Pulmonary artery endothelial cell (primary cell): Measurements from ENCODE around the gene SPRY1. TPM values are rescaled to one million over a fixed set of nuclear protein-coding genes. Genes with fewer than 3 reads are reported as not detected.
A peak's percentile ranks its signal among the peaks of the same experiment; 100 is the strongest.

Experiments used
- DNase-seq: peaks from one replicate; pipeline ENCODE4 v3.0.0-alpha.2; 2011; ENCODE audit warnings: low read depth, low spot score
- total RNA-seq: library from RNA; depleted of rRNA; stranded (reverse); fragments of >200 nt; gene quantifications from 2 replicates; pipeline ENCODE4 v1.2.3, GENCODE V29; 2014

The SPRY1 gene
- total RNA-seq, 1 donor from 2014 or later: 20.5 TPM

DNA sequence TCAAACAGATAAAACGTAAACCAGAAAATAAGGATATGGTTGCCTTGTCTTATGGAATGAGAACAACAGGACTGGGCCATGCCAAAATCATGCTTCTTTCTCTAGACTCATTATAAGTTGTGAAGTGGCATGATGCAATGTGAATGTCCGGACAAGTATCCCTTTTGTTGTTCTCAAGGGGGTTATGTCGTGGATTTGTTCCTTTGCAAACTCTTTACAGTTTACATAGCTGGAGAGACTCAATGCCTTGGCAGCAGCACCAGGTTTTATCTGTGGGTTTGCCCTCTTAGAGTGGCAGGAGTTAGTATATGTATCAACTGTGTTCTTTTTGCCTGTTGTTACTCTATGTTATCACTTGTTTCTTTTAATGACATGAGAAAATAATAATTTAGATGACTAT, 41.4 kb downstream of the SPRY1 start:
- no peak for DNase-seq

DNA sequence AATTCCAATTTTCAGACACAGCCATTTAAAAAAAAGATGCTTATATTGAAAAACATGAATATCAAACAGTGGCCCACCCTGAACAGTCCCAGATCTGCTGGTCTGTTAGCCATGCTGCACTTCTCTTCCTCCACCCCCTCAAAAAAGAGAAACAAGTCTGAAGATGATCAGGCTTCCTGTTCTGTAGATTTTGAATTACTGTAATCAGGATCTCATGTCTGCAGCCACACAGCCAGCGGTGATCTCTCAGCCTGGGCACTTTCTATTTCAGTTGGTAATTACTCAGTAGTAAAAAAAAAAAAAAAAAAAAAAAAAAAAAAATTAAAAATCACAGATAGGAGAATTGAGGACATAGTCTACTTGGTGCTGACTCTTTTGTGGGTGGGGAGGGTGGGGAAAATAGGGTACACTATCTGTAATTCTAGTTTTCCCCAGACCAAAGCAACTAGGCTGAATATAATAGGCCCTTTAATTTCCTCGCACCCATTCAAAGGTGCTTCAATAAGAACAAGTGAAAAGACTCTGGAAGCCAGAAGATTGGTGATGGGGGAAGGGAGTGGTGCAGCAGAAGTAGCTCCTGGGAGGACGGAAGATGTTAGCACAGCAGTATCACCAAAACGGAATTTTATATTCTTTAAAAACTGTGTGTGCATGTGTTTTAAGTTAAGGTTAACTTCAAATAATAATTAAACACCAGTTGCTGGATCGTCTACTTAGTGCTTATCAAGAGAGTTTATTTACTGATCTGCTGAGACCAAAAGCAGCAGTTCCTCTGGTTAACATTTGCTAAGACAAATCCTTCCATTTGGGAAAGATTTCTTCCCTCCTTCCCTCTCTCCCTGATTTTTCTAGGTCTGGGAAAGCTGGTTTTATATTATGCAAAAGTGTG, 47.0 kb downstream of the SPRY1 start:
- no peak for DNase-seq

- DNase-seq: peak; percentile 60
Measured at GRCh38 chr4:123444290-123444731, 47.7 kb downstream of the SPRY1 start.

DNA sequence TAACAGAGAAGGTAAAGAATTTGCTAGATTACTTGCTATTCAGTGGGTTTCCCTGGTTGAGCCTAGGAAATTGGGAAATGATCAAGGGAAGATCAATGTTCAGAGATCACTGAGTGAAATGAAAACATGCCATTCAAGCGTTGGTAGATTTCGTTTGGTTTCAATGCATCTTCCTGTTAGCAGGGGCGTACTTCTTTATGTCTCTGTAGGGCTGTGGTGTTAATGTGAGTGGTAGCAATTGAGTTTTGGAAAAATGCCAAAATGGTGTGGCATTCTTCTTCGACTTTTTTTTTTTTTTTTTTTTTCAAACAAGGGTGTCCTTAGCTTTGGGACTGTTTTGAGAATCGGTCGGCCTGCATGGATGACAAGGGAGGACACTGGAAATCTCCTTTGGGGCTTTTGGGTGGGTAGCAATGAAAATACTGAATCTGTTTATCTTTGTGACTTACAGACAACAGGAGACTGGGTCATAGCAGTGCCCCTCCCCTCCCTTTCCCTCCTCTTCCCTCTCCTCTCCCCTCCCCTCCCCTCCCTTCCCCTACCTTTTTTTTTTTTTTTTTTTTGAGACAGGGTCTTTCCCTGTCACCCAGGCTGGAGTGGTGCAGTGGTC, 50.4 kb downstream of the SPRY1 start:
- DNase-seq: no peak

- no peak for DNase-seq
Measured at GRCh38 chr4:123449362-123449761, 52.8 kb downstream of the SPRY1 start.

GRCh38 chr4:123449780-123450179, 53.2 kb downstream of the SPRY1 start:
- DNase-seq: peak; percentile 4

GRCh38 chr4:123450393-123450792, 53.8 kb downstream of the SPRY1 start:
- no peak for DNase-seq

GRCh38 chr4:123452616-123453015, 56.0 kb downstream of the SPRY1 start:
- DNase-seq: peak; percentile 43

GRCh38 chr4:123453061-123453680, 56.6 kb downstream of the SPRY1 start:
- DNase-seq: no peak
